HepG2 (cell line): ENCODE data around the gene NUCB1. TPM values are rescaled to one million over a fixed set of nuclear protein-coding genes. Genes with fewer than 3 reads are reported as not detected.

ENCODE experiments used
- ARID3A ChIP-seq: IDR thresholded peaks from 2 replicates; pipeline ENCODE4 v1.6.1; 2012; ENCODE audit warnings: low read depth, low read length, improper control_type of control experiment
- ESRRA ChIP-seq: sonication (generic); formaldehyde crosslinking; IDR thresholded peaks from 2 replicates; pipeline ENCODE4 v1.5.1; 2020; ENCODE audit warnings: mild to moderate bottlenecking, low read depth, missing genetic modification reagents
- FOXA1 ChIP-seq, 2 experiments: fragments of 450-650 bp in 1 of 2; sonication (generic) in 1 of 2; formaldehyde crosslinking in 1 of 2; IDR thresholded peaks; 2 replicates each; pipeline versions ENCODE4 v1.4.0 to v1.6.1; 2016 to 2020; ENCODE audit warnings: missing genetic modification reagents in 1 of 2
- FOXO1 ChIP-seq: sonication (generic); formaldehyde crosslinking; IDR thresholded peaks from 2 replicates; pipeline ENCODE4 v1.4.0; 2020; ENCODE audit warnings: missing genetic modification reagents
- GPN1 ChIP-seq: sonication (generic); formaldehyde crosslinking; IDR thresholded peaks from 2 replicates; pipeline ENCODE4 v1.5.1; 2020; ENCODE audit warnings: missing genetic modification reagents, borderline replicate concordance
- IRX3 ChIP-seq: sonication (generic); formaldehyde crosslinking; IDR thresholded peaks from 2 replicates; pipeline ENCODE4 v1.8.1; 2023; ENCODE audit warnings: mild to moderate bottlenecking, low read depth, missing genetic modification reagents, borderline replicate concordance
- JUN ChIP-seq: sonication (generic); formaldehyde crosslinking; IDR thresholded peaks from 2 replicates; pipeline ENCODE4 v1.4.0; 2020; ENCODE audit warnings: mild to moderate bottlenecking, missing genetic modification reagents
- LCORL ChIP-seq, 2 experiments: fragments of 450-650 bp in 1 of 2; sonication (generic) in 1 of 2; formaldehyde crosslinking in 1 of 2; IDR thresholded peaks; 2 replicates each; pipeline versions ENCODE4 v1.5.0 to v1.6.1; 2017 to 2020; ENCODE audit warnings: antibody characterized with exemption in 1 of 2, missing genetic modification reagents in 1 of 2
- MTA1 ChIP-seq: sonication (generic); formaldehyde crosslinking; IDR thresholded peaks from 2 replicates; pipeline ENCODE4 v1.4.0; 2020; ENCODE audit warnings: missing genetic modification reagents, mild to moderate bottlenecking, borderline replicate concordance
- MTF2 ChIP-seq: sonication (generic); formaldehyde crosslinking; IDR thresholded peaks from 2 replicates; pipeline ENCODE4 v1.5.0; 2020; ENCODE audit warnings: missing genetic modification reagents, borderline replicate concordance
- NR1H2 ChIP-seq: sonication (generic); formaldehyde crosslinking; IDR thresholded peaks from 2 replicates; pipeline ENCODE4 v1.8.1; 2022; ENCODE audit warnings: low read depth, missing genetic modification reagents, borderline replicate concordance
- NR2C2 ChIP-seq: sonication (generic); formaldehyde crosslinking; IDR thresholded peaks from 2 replicates; pipeline ENCODE4 v1.4.0; 2020; ENCODE audit warnings: missing genetic modification reagents, mild to moderate bottlenecking, moderate library complexity, borderline replicate concordance
- SMAD9 ChIP-seq: sonication (generic); formaldehyde crosslinking; IDR thresholded peaks from 2 replicates; pipeline ENCODE4 v1.5.1; 2020; ENCODE audit warnings: mild to moderate bottlenecking, missing genetic modification reagents
- SRSF1 ChIP-seq: fragments of 200-400 bp; formaldehyde crosslinking; optimal IDR thresholded peaks from 2 replicates; pipeline ENCODE3; 2017; ENCODE audit warnings: mild to moderate bottlenecking, low read depth, low read length, moderate library complexity
- STAT5B ChIP-seq: sonication (generic); formaldehyde crosslinking; IDR thresholded peaks from 2 replicates; pipeline ENCODE4 v1.4.0; 2020; ENCODE audit warnings: missing genetic modification reagents
- ZBTB21 ChIP-seq: sonication (generic); formaldehyde crosslinking; IDR thresholded peaks from 2 replicates; pipeline ENCODE4 v1.4.0; 2020; ENCODE audit warnings: missing genetic modification reagents
- ZBTB26 ChIP-seq: IDR thresholded peaks from 2 replicates; pipeline ENCODE4 v1.6.1; 2016; ENCODE audit warnings: missing compliant biosample characterization, missing genetic modification reagents, borderline replicate concordance
- ZKSCAN8 ChIP-seq: IDR thresholded peaks from 2 replicates; pipeline ENCODE4 v1.6.1; 2016; ENCODE audit warnings: borderline replicate concordance, missing genetic modification reagents, missing compliant biosample characterization
- ZNF24 ChIP-seq: fragments of 450-650 bp; IDR thresholded peaks from 2 replicates; pipeline ENCODE4 v1.6.1; 2017; ENCODE audit warnings: antibody characterized with exemption, mild to moderate bottlenecking
- ZNF33B ChIP-seq: sonication (generic); formaldehyde crosslinking; IDR thresholded peaks from 2 replicates; pipeline ENCODE4 v1.5.1; 2020; ENCODE audit warnings: mild to moderate bottlenecking, missing genetic modification reagents
- ZNF546 ChIP-seq: sonication (generic); formaldehyde crosslinking; conservative IDR thresholded peaks from 2 replicates; pipeline ENCODE4 v1.8.1; 2023; ENCODE audit warnings: mild to moderate bottlenecking, missing genetic modification reagents
- ZNF580 ChIP-seq: IDR thresholded peaks from 2 replicates; pipeline ENCODE4 v1.6.1; 2016; ENCODE audit warnings: low read depth, borderline replicate concordance
- ZNF678 ChIP-seq: sonication (generic); formaldehyde crosslinking; IDR thresholded peaks from 2 replicates; pipeline ENCODE4 v1.4.0; 2020; ENCODE audit warnings: mild to moderate bottlenecking, missing genetic modification reagents
- polyA plus RNA-seq, 8 experiments: library from polyadenylated mRNA; depleted of rRNA in 3 of 8; stranded (reverse) in 7 of 8; unstranded in 1 of 8; fragments of >200 nt; fragmentation: Illumina TruSeq in 4 of 8; extraction: Trizol in 4 of 8; gene quantifications; 2 replicates each; pipeline versions ENCODE4 v1.2.1 to v1.2.3, GENCODE V29; 2011 to 2016; ENCODE audit warnings: low read depth in 4 of 8, missing spikeins in 1 of 8, mixed read lengths in 1 of 8; ENCODE audit not compliant: insufficient read depth in 1 of 8
- total RNA-seq, 5 experiments: library from RNA; depleted of rRNA; stranded (reverse); fragments of >200 nt; fragmentation: Illumina TruSeq; extraction: Trizol; gene quantifications; 2 replicates each; pipeline ENCODE4 v1.2.3, GENCODE V29; 2016; ENCODE audit warnings: low read depth in 1 of 5
- TF ChIP-seq, protein P1 (sequence below): fragments of 450-650 bp; IDR thresholded peaks from 2 replicates; pipeline ENCODE4 v1.6.1; 2017
- TF ChIP-seq, protein P2 (sequence below): sonication (generic); formaldehyde crosslinking; IDR thresholded peaks from 2 replicates; pipeline ENCODE4 v1.4.0; 2020; ENCODE audit warnings: missing genetic modification reagents

Gene NUCB1
- total and polyA plus RNA-seq, 2 of the 13 experiments (the other 11 are each of a cell fraction or from before 2014, with no cell fraction given), result 82.3 to 106 TPM

DNA sequence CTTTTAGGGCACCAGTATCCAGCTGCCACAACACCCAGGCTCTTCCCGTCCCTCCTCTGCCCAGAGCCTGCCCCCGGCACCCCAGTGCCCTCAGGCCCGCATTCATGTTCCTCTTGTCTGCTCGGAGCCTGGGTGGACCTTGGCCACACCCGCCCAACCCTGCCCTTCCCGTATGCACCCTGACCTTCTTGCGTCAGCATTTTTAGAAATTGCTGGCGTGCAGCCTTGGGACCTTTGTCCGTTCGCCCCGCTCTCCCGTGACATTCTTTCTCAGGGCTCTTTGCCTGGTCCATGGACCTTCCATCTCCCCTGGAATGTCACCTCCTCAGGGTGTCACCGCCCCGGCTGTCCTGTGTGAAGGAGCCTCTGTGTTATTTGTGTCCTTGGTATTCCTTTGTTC lies 7.6 kb downstream of the NUCB1 start (continued):
- TF ChIP-seq SMAD9 (no peak), ZNF33B (CRISPR knock-in tag) (no peak), SRSF1 (no peak), MTA1 (CRISPR knock-in tag) (0 out of 2 replicates have a peak, but pooled peaks have one; percentile 90), FOXO1 (CRISPR knock-in tag) (peak; percentile 43; the same call in 1 of the 2 replicates), IRX3 (CRISPR knock-in tag) (no peak), ESRRA (CRISPR knock-in tag) (peak; percentile 95), STAT5B (CRISPR knock-in tag) (no peak), LCORL (IDR thresholded peaks at IDR 0.05) (peak; percentile 33; the same call in 1 of the 2 replicates), LCORL (CRISPR knock-in tag; IDR thresholded peaks at IDR 0.05) (peak; percentile 98), GPN1 (CRISPR knock-in tag) (no peak), NR2C2 (CRISPR knock-in tag) (peak; percentile 94), ZBTB26 (CRISPR knock-in tag) (no peak), ZKSCAN8 (peak; percentile 33; the same call in 1 of the 2 replicates), FOXA1 (IDR thresholded peaks at IDR 0.05) (no peak), FOXA1 (CRISPR knock-in tag; IDR thresholded peaks at IDR 0.05) (no peak), NR1H2 (no peak), ARID3A (no peak), ZNF580 (CRISPR knock-in tag) (peak; percentile 63; the same call in 1 of the 2 replicates), ZBTB21 (CRISPR knock-in tag) (0 out of 2 replicates have a peak, but pooled peaks have one; percentile 49), MTF2 (CRISPR knock-in tag) (no peak), ZNF24 (no peak), JUN (CRISPR knock-in tag) (no peak), ZNF546 (no peak), ZNF678 (CRISPR knock-in tag) (no peak)
- TF ChIP-seq, protein P1, sequence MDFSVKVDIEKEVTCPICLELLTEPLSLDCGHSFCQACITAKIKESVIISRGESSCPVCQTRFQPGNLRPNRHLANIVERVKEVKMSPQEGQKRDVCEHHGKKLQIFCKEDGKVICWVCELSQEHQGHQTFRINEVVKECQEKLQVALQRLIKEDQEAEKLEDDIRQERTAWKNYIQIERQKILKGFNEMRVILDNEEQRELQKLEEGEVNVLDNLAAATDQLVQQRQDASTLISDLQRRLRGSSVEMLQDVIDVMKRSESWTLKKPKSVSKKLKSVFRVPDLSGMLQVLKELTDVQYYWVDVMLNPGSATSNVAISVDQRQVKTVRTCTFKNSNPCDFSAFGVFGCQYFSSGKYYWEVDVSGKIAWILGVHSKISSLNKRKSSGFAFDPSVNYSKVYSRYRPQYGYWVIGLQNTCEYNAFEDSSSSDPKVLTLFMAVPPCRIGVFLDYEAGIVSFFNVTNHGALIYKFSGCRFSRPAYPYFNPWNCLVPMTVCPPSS, result no peak
- TF ChIP-seq, protein P2, sequence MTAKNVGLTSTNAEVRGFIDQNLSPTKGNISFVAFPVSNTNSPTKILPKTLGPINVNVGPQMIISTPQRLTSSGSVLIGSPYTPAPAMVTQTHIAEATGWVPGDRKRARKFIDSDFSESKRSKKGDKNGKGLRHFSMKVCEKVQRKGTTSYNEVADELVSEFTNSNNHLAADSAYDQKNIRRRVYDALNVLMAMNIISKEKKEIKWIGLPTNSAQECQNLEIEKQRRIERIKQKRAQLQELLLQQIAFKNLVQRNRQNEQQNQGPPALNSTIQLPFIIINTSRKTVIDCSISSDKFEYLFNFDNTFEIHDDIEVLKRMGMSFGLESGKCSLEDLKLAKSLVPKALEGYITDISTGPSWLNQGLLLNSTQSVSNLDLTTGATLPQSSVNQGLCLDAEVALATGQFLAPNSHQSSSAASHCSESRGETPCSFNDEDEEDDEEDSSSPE (CRISPR knock-in tag), result peak; percentile 47
